Right renal pelvis (tissue), 4 donors: Measurements from ENCODE around the gene STON2. TPM values are rescaled to one million over a fixed set of nuclear protein-coding genes. Genes with fewer than 3 reads are reported as not detected.

Experiments used
- DNase-seq, 4 donors: peaks; one replicate each; pipeline ENCODE4 v3.0.0-alpha.2; 2013; ENCODE audit warnings: low read depth in 4 of 4, low spot score in 3 of 4, missing footprints in 1 of 4
- polyA plus RNA-seq, 4 donors: library from polyadenylated mRNA; unstranded; fragments of 120-200 nt; gene quantifications; one replicate each; pipeline ENCODE4 v1.2.1, GENCODE V29; 2013; ENCODE audit not compliant: insufficient read length in 4 of 4

Gene STON2
- polyA plus RNA-seq, 4 donors: 37.8 to 44.7 (median 42.3) TPM

- DNase-seq: no peak
These were observed 89.5 kb downstream of the STON2 start for GRCh38 chr14:81310606-81311005.

- no peak for DNase-seq
These were observed 90.6 kb downstream of the STON2 start for GRCh38 chr14:81309511-81309910.

GRCh38 chr14:81305743-81306142 lies 94.4 kb downstream of the STON2 start:
- DNase-seq: no peak

GRCh38 chr14:81305065-81305464 lies 95.1 kb downstream of the STON2 start:
- DNase-seq: no peak

GRCh38 chr14:81303258-81303935 lies 96.7 kb downstream of the STON2 start:
- DNase-seq: no peak

GRCh38 chr14:81302638-81303037 lies 97.5 kb downstream of the STON2 start:
- DNase-seq: no peak

- no peak for DNase-seq
These were observed 98.3 kb downstream of the STON2 start for GRCh38 chr14:81301813-81302212.

- DNase-seq: no peak
These were observed 98.8 kb downstream of the STON2 start for GRCh38 chr14:81301371-81301770.

- no peak for DNase-seq
These were observed 101.2 kb downstream of the STON2 start for GRCh38 chr14:81298911-81299310.

GRCh38 chr14:81298122-81298521 lies 102.0 kb downstream of the STON2 start:
- DNase-seq: no peak

GRCh38 chr14:81295958-81296923 lies 103.9 kb downstream of the STON2 start:
- no peak for DNase-seq

GRCh38 chr14:81289516-81289915 lies 110.6 kb downstream of the STON2 start:
- no peak for DNase-seq

GRCh38 chr14:81286574-81287370 lies 113.4 kb downstream of the STON2 start:
- DNase-seq: no peak

- no peak for DNase-seq
These were observed 114.9 kb downstream of the STON2 start for GRCh38 chr14:81285245-81285644.

GRCh38 chr14:81281332-81281731 lies 118.8 kb downstream of the STON2 start:
- no peak for DNase-seq

- DNase-seq: no peak
These were observed 119.9 kb downstream of the STON2 start for GRCh38 chr14:81280136-81280791.

GRCh38 chr14:81277096-81277495 lies 123.0 kb downstream of the STON2 start:
- DNase-seq: no peak

- DNase-seq: no peak
These were observed 123.8 kb downstream of the STON2 start for GRCh38 chr14:81276073-81277069.
